NT2/D1 (cell line): ENCODE data around the gene MYH6.

Experiments
- DNase-seq: peaks from one replicate; pipeline ENCODE4 v3.0.0-alpha.2; 2011; ENCODE audit warnings: low read depth, low spot score
- H3K27me3 ChIP-seq: 2 replicates; pipeline ENCODE4 v1.6.0; 2011; ENCODE audit warnings: mild to moderate bottlenecking; ENCODE audit not compliant: insufficient read length, insufficient read depth
- H3K36me3 ChIP-seq: 2 replicates; pipeline ENCODE4 v1.6.1; 2011; ENCODE audit warnings: mild to moderate bottlenecking, low read length, mixed read lengths; ENCODE audit not compliant: insufficient read depth, insufficient read length
- H3K4me1 ChIP-seq: 2 replicates; pipeline ENCODE4 v1.5.1; 2011; ENCODE audit not compliant: insufficient read depth, insufficient read length
- H3K4me3 ChIP-seq: 2 replicates; pipeline ENCODE4 v1.5.1; 2011; ENCODE audit warnings: low read depth; ENCODE audit not compliant: insufficient read length
- H3K9ac ChIP-seq: 2 replicates; pipeline ENCODE4 v1.6.0; 2011; ENCODE audit warnings: low read depth; ENCODE audit not compliant: insufficient read length
- H3K9me3 ChIP-seq: 2 replicates; pipeline ENCODE4 v1.5.1; 2011; ENCODE audit warnings: mild to moderate bottlenecking, low read length; ENCODE audit not compliant: insufficient read depth
- SUZ12 ChIP-seq: IDR thresholded peaks from 2 replicates; pipeline ENCODE4 v1.6.1; 2011; ENCODE audit not compliant: insufficient read length, insufficient read depth; ENCODE audit errors: extremely low read depth
- YY1 ChIP-seq: IDR thresholded peaks from 2 replicates; pipeline ENCODE4 v1.6.1; 2011; ENCODE audit not compliant: insufficient read length, insufficient read depth
- ZNF274 ChIP-seq: IDR thresholded peaks from 2 replicates; pipeline ENCODE4 v1.6.1; 2011; ENCODE audit warnings: mild to moderate bottlenecking, low read depth, low read length

Gene MYH6

DNA sequence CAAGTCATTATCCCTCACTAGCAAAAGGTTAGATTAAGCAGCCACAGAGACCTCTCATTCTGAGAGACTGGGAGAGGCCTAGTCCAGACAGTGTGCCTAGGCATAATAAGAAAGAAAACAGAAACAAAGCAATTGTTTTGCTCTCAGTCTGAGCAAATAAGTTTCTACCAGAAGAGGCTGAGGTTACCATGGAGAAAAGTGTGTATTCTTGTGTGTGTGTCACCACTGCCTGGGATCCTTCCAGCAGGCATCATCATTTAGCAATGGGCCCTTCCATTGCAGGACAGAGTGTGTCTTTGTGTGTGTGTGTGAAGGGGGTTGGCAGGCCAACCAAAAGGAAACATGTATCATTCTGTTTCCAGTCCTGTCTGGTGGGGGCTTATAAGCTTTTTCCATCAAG lies 46.8 kb downstream of the MYH6 start:
- Histone ChIP-seq H3K4me3 (no peak overlapping the region), H3K4me1 (peaks cover 11% of the 10 kb centered on the region), H3K36me3 (peaks cover 73% of the 10 kb centered on the region), H3K9ac (no peak overlapping the region), H3K27me3 (no peaks in the 10 kb centered on the region), H3K9me3 (no peaks in the 10 kb centered on the region)
- DNase-seq: no peak
- TF ChIP-seq ZNF274 (no peak), SUZ12 (no peak), YY1 (no peak)

- no peak for DNase-seq
- H3K9me3 ChIP-seq: no peaks in the 10 kb centered on the region
- no peak overlapping the region for H3K9ac ChIP-seq
- H3K4me1 ChIP-seq: peaks cover 11% of the 10 kb centered on the region
- peaks cover 82% of the 10 kb centered on the region for H3K36me3 ChIP-seq
- no peaks in the 10 kb centered on the region for H3K27me3 ChIP-seq
- H3K4me3 ChIP-seq: no peak overlapping the region
- TF ChIP-seq ZNF274 (no peak), SUZ12 (no peak), YY1 (no peak)
These were observed 47.6 kb downstream of the MYH6 start for GRCh38 chr14:23360496-23360895.

DNA sequence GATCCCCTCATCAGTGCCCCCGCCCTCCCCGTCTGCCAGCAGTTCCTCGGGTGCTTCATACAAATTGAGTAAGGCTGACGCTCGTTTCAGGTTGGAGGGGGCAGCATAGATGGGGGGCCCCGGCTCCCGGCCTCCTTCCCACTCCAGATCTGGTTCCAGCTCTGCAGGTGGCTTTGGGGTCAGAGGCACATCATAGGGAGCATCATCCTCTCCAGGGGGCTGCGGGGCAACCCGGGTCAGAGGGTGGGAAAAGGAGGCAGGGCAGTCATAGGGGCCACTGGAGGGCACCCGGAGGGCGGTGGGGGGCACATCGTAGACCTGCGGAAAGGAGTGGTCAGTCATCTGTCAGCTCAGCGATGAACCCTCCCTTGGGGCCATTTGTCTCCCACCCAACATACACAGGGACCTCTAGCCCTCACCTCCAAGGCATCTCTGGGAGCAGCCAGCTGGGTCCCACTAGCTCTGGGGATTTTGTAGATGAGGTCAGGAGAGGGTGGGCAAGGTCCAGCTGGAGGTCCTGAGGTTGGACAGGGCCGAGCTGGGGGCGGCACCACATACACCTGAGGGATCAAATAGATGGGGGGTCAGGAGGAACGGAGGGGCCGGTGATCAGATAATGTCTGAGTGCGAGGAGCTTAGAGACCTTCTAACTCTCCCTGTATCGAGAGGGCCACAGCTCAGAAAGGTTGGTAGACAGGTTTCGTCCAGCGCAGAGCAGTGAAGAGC lies 48.2 kb downstream of the MYH6 start:
- no peaks in the 10 kb centered on the region for H3K27me3 ChIP-seq
- no peak for DNase-seq
- TF ChIP-seq ZNF274: no peak
- TF ChIP-seq SUZ12: no peak
- no peak for TF ChIP-seq YY1
- peaks cover 86% of the 10 kb centered on the region for H3K36me3 ChIP-seq
- no peak overlapping the region for H3K4me3 ChIP-seq
- peaks cover 11% of the 10 kb centered on the region for H3K4me1 ChIP-seq
- H3K9ac ChIP-seq: no peak overlapping the region
- no peaks in the 10 kb centered on the region for H3K9me3 ChIP-seq

- Histone ChIP-seq H3K9me3 (no peaks in the 10 kb centered on the region), H3K36me3 (peaks cover 85% of the 10 kb centered on the region), H3K27me3 (no peaks in the 10 kb centered on the region), H3K4me1 (peaks cover 11% of the 10 kb centered on the region), H3K4me3 (no peak overlapping the region), H3K9ac (no peak overlapping the region)
- no peak for DNase-seq
- TF ChIP-seq ZNF274: no peak
- TF ChIP-seq SUZ12: no peak
- no peak for TF ChIP-seq YY1
These were observed 48.9 kb downstream of the MYH6 start for GRCh38 chr14:23359167-23359626.

GRCh38 chr14:23358553-23359166 lies 49.4 kb downstream of the MYH6 start:
- Histone ChIP-seq H3K9ac (no peak overlapping the region), H3K36me3 (peaks cover 80% of the 10 kb centered on the region), H3K4me1 (peaks cover 7% of the 10 kb centered on the region), H3K9me3 (no peaks in the 10 kb centered on the region), H3K4me3 (no peak overlapping the region), H3K27me3 (no peaks in the 10 kb centered on the region)
- no peak for TF ChIP-seq SUZ12
- no peak for TF ChIP-seq YY1
- no peak for DNase-seq

- no peak for TF ChIP-seq YY1
- no peak for TF ChIP-seq SUZ12
- no peak for TF ChIP-seq ZNF274
- no peaks in the 10 kb centered on the region for H3K9me3 ChIP-seq
- DNase-seq: no peak
- peaks cover under 1% of the 10 kb centered on the region for H3K4me1 ChIP-seq
- H3K27me3 ChIP-seq: no peaks in the 10 kb centered on the region
- no peak overlapping the region for H3K4me3 ChIP-seq
- peaks cover 74% of the 10 kb centered on the region for H3K36me3 ChIP-seq
- no peak overlapping the region for H3K9ac ChIP-seq
These were observed 50.0 kb downstream of the MYH6 start for GRCh38 chr14:23358042-23358441.

DNA sequence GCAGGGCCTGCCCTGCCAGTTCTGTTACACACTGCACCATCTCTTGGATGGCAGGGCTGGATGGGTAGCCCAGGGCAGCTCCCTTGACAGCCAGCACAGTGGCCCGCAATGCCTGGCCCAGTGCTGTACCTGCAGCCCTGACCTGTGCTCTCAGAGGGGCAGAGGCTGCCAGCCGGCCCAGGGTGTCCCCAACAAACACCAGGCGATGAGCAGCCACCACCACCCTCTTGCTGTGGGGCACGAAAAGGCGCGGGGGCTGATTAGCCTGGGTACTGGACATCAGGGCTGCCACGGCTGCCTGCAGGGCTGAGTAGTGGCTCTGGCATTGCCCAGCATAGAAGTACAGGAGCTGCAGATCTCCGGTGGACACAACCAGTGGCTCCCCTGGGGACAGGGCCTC lies 50.8 kb downstream of the MYH6 start:
- Histone ChIP-seq H3K4me3 (no peak overlapping the region), H3K27me3 (no peaks in the 10 kb centered on the region), H3K36me3 (peaks cover 69% of the 10 kb centered on the region), H3K9me3 (no peaks in the 10 kb centered on the region), H3K4me1 (no peaks in the 10 kb centered on the region), H3K9ac (no peak overlapping the region)
- no peak for TF ChIP-seq ZNF274
- TF ChIP-seq SUZ12: no peak
- no peak for TF ChIP-seq YY1
- DNase-seq: no peak

- Histone ChIP-seq H3K4me3 (no peak overlapping the region), H3K9me3 (no peaks in the 10 kb centered on the region), H3K36me3 (peaks cover 63% of the 10 kb centered on the region), H3K9ac (no peak overlapping the region), H3K4me1 (no peaks in the 10 kb centered on the region), H3K27me3 (peaks cover under 1% of the 10 kb centered on the region)
- no peak for DNase-seq
- TF ChIP-seq YY1 (no peak), SUZ12 (no peak), ZNF274 (no peak)
These were observed 51.4 kb downstream of the MYH6 start for GRCh38 chr14:23356662-23357061.
